ENCODE results near the gene TRPM7. TPM values are rescaled to one million over a fixed set of nuclear protein-coding genes. Genes with fewer than 3 reads are reported as not detected.

TRPM7 gene
- total RNA-seq, 1 donor from 2014 or later: 32.2 TPM

DNA sequence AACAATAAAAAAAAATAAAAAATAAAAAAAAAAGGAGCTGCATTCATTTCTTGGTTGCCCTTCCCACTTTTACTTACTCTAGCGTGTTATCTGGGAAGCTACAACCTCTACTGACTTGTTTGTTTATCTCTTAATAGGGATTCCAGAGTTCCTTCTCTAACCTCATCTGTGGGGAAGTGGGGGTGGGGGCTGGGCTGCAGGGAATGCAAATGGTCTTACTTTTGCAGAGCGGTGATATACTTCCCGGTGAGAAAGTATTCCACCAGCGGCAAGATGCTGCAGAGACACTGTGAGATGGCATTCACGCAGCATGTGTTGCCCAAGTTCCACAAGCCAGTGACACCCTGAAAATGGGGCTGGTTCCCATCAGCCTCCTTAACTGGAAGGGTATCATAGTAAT is 142.2 kb downstream of the TRPM7 start:
- DNase-seq: no peak
- no peaks in the 10 kb centered on the region for H3K9me3 ChIP-seq (replicated peaks)
- no peak overlapping the region for H3K4me3 ChIP-seq
- TF ChIP-seq, protein P1, sequence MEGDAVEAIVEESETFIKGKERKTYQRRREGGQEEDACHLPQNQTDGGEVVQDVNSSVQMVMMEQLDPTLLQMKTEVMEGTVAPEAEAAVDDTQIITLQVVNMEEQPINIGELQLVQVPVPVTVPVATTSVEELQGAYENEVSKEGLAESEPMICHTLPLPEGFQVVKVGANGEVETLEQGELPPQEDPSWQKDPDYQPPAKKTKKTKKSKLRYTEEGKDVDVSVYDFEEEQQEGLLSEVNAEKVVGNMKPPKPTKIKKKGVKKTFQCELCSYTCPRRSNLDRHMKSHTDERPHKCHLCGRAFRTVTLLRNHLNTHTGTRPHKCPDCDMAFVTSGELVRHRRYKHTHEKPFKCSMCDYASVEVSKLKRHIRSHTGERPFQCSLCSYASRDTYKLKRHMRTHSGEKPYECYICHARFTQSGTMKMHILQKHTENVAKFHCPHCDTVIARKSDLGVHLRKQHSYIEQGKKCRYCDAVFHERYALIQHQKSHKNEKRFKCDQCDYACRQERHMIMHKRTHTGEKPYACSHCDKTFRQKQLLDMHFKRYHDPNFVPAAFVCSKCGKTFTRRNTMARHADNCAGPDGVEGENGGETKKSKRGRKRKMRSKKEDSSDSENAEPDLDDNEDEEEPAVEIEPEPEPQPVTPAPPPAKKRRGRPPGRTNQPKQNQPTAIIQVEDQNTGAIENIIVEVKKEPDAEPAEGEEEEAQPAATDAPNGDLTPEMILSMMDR (IDR thresholded peaks at IDR 0.05; ENCODE audit: borderline replicate concordance): no peak
- H3K27me3 ChIP-seq (ENCODE audit: low read depth): no peaks in the 10 kb centered on the region
- no peaks in the 10 kb centered on the region for H3K36me3 ChIP-seq
- H3K4me1 ChIP-seq: no peaks in the 10 kb centered on the region
- H3K27ac ChIP-seq (replicated peaks): no peak overlapping the region
- intact Hi-C loops (cut with micrococcal nuclease): no loop called here

DNA sequence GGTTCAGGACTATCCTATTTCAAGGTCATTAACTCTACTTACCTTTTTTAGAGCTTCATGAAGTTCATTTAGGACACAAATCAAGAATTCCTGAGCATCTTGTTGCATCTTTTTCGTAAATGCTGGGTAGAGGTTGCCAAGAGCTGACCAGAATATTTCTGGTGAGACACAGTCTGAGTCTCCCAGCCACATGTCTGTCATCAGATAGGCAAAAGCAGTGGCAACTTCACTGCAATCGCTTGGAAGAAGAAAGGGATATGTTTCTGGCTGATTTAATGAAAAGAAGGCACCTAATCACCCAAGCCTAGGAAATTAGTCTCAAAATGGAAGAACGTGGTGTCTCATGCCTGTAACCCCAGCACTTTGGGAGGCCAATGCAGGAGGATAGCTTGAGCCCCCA is 143.0 kb downstream of the TRPM7 start:
- no peaks in the 10 kb centered on the region for H3K36me3 ChIP-seq
- no peak overlapping the region for H3K4me3 ChIP-seq
- intact Hi-C loops (cut with micrococcal nuclease): no loop called here
- TF ChIP-seq, protein P1 (IDR thresholded peaks at IDR 0.05; ENCODE audit: borderline replicate concordance): no peak
- no peaks in the 10 kb centered on the region for H3K9me3 ChIP-seq (replicated peaks)
- DNase-seq: no peak
- no peaks in the 10 kb centered on the region for H3K27me3 ChIP-seq (ENCODE audit: low read depth)
- H3K27ac ChIP-seq (replicated peaks): no peak overlapping the region
- no peaks in the 10 kb centered on the region for H3K4me1 ChIP-seq

DNA sequence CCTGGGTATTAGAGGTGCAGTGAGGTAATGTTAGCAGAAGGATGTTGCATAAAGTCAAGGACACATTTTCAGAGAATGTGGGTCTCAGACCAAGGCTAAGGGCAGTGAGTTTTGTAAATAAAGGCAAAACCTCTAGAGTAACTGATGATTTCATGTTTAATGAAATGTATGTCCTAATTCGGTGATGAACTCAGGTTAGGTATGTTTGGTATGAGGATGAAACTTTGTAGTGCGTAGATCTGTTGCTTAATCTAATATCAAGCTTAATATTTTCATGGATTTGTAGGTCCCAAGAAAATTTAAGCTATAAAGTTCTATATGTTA is 143.7 kb downstream of the TRPM7 start:
- H3K4me1 ChIP-seq: no peaks in the 10 kb centered on the region
- intact Hi-C loops (cut with micrococcal nuclease): no loop called here
- TF ChIP-seq, protein P1 (IDR thresholded peaks at IDR 0.05; ENCODE audit: borderline replicate concordance): no peak
- H3K27me3 ChIP-seq (ENCODE audit: low read depth): no peaks in the 10 kb centered on the region
- DNase-seq: no peak
- no peak overlapping the region for H3K27ac ChIP-seq (replicated peaks)
- no peak overlapping the region for H3K4me3 ChIP-seq
- H3K9me3 ChIP-seq (replicated peaks): no peaks in the 10 kb centered on the region
- no peaks in the 10 kb centered on the region for H3K36me3 ChIP-seq

DNA sequence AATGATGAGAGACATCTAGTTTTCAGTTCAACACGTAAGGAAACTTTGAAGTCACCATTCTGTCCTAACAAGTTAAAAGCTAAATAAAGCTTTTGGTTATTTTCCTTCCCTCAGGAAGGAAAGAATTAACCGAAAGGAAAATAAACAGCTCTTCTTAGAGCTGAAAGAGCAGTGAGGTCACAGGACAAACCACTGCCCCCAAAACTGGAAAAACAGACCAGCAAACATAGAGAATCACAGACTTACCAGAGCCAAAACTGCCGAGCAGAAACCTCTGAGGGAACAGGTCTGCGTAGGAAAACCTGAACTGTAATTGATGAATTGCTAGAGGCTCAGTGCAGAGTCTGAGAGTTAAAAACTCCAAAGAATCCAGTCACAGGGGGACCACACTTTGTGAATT is 154.8 kb downstream of the TRPM7 start:
- H3K27me3 ChIP-seq (ENCODE audit: low read depth): no peaks in the 10 kb centered on the region
- no peaks in the 10 kb centered on the region for H3K9me3 ChIP-seq (replicated peaks)
- DNase-seq: no peak
- TF ChIP-seq, protein P1 (IDR thresholded peaks at IDR 0.05; ENCODE audit: borderline replicate concordance): no peak
- H3K36me3 ChIP-seq: no peaks in the 10 kb centered on the region
- no peak overlapping the region for H3K4me3 ChIP-seq
- no peak overlapping the region for H3K27ac ChIP-seq (replicated peaks)
- intact Hi-C loops (cut with micrococcal nuclease): no loop called here
- no peaks in the 10 kb centered on the region for H3K4me1 ChIP-seq

DNA sequence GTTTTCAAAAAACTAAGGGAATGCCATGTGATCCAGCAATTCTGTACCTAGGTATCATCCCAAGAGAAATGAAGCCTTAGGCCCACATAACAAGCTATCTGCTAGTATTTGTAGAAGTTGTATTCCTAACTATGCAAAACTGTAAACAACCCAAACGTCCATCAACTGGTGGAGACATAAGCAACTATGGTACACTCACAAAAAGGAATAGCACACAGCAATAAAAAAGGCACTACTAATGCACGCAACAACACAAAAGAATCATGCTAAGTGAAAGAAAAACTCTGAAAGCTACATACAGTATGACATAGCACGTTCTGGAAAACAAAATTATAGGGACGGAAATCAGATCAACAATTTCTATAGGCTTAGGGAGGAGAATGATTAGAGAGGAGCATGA is 155.4 kb downstream of the TRPM7 start:
- no peak overlapping the region for H3K4me3 ChIP-seq
- no peak for DNase-seq
- H3K27me3 ChIP-seq (ENCODE audit: low read depth): no peaks in the 10 kb centered on the region
- intact Hi-C loops (cut with micrococcal nuclease): no loop called here
- no peak overlapping the region for H3K27ac ChIP-seq (replicated peaks)
- TF ChIP-seq, protein P1 (IDR thresholded peaks at IDR 0.05; ENCODE audit: borderline replicate concordance): no peak
- H3K9me3 ChIP-seq (replicated peaks): no peaks in the 10 kb centered on the region
- H3K4me1 ChIP-seq: no peaks in the 10 kb centered on the region
- no peaks in the 10 kb centered on the region for H3K36me3 ChIP-seq

DNA sequence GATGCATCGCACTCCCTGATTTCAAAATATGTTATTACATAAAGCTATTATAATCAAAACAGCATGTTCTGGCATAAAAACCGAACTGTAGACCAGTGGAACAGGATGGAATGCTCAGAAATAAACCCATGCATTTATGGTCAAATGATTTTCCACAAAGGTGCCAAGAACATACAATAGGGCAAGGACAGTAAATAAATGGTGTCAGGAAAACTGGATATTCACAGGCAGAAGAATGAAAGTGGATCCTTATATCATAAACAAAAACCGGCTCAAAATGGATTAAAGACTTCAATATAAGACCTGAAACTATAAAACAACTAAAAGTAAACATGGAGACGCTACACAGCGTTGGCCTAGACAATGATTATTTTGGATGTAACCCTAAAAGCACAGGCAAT is 162.7 kb downstream of the TRPM7 start:
- no peaks in the 10 kb centered on the region for H3K9me3 ChIP-seq (replicated peaks)
- H3K36me3 ChIP-seq: no peaks in the 10 kb centered on the region
- H3K27me3 ChIP-seq (ENCODE audit: low read depth): no peaks in the 10 kb centered on the region
- no peak overlapping the region for H3K27ac ChIP-seq (replicated peaks)
- TF ChIP-seq, protein P1 (IDR thresholded peaks at IDR 0.05; ENCODE audit: borderline replicate concordance): no peak
- no peak for DNase-seq
- intact Hi-C loops (cut with micrococcal nuclease): no loop called here
- no peaks in the 10 kb centered on the region for H3K4me1 ChIP-seq
- no peak overlapping the region for H3K4me3 ChIP-seq

Data from left ventricle myocardium inferior (tissue), 1 donor.